GM12892 (cell line): ENCODE results near the gene TPST2.

Experiments
- POLR2A ChIP-seq: IDR thresholded peaks from 2 replicates; pipeline ENCODE4 v1.6.1; 2011; ENCODE audit warnings: low read depth, low read length, control low read depth
- POLR2AphosphoS5 ChIP-seq: IDR thresholded peaks from 2 replicates; pipeline ENCODE4 v1.6.1; 2011; ENCODE audit warnings: low read depth, low read length, control low read depth
- TAF1 ChIP-seq: IDR thresholded peaks from 2 replicates; pipeline ENCODE4 v1.6.1; 2011; ENCODE audit warnings: low read depth, mild to moderate bottlenecking, control low read depth, low read length, borderline replicate concordance

- TF ChIP-seq POLR2A, result no peak
- TF ChIP-seq POLR2AphosphoS5, result no peak
- no peak for TF ChIP-seq TAF1
Observed at GRCh38 chr22:26629988-26630761, 40.2 kb upstream of the TPST2 start.
